HG02798 (cell line): ENCODE results near the gene PROK1.
"Not testable (repeated sequence)": the region's sequence is repeated elsewhere in the genome, so short reads cannot be mapped to it uniquely, and the experiment has no call there.

Source experiments
- ATAC-seq: cut with Tn5 transposase; IDR thresholded peaks from one replicate; pipeline ENCODE4 v1.9.1; 2021; ENCODE audit warnings: mild to moderate bottlenecking; ENCODE audit not compliant: unreplicated experiment, poor library complexity

The PROK1 gene, protein sequence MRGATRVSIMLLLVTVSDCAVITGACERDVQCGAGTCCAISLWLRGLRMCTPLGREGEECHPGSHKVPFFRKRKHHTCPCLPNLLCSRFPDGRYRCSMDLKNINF

DNA sequence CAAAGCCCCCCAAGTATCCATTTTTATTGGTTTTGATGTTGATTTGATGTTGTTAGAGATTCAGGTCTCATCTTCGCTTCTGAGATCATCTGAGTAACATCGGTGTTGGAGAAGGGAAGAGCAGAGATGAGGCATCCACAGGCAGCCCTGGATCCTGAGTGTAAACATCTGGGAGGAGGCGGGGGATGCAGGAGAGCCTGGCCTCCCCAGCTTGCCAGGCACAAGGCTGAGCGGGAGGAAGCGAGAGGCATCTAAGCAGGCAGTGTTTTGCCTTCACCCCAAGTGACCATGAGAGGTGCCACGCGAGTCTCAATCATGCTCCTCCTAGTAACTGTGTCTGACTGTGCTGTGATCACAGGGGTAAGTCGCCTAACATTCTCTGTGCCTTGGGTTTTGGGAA, at the start of gene PROK1:
PROK1 (plus strand) TSS at position 221 of the 400 bp plus-strand sequence; CDS start at position 289, 68 bp downstream.
- no peak for ATAC-seq

DNA sequence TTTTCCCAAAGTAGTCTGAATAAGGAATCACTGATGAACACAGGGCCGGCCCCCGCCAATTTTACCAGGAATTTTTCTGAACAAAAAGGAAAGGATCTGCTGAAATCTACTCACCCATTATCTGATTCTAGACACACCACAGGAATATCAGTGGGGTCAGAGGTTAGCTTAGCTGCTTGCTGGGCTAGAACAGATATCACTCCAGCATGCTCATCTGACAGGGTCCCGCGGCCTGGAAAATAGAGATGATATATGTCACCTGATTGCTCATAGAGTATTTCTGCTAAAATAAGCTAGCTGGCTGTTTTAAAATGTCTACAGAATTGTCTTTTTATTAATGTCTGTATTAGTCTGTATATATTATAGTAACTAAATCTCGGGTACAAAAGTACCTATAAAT, 47.1 kb upstream of the PROK1 start:
- no peak for ATAC-seq

DNA sequence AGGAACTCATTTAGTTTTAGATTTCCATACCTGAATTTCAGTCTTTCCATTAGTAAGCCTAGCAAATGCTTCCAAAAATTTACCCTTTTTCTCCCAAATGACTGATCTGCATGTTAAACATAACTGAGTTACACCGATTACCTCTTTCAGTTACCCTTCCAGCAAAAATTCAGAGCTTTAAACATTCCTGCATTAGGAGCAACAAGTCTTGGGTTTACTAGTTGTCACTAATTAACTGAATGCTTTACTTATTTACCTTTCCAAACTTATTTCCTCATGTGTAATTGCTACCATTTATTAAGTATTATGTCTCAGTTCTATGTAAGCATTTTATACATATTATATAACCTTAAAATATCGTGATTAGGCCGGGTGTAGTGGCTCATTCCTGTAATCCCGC, 46.5 kb upstream of the PROK1 start:
- no peak for ATAC-seq

DNA sequence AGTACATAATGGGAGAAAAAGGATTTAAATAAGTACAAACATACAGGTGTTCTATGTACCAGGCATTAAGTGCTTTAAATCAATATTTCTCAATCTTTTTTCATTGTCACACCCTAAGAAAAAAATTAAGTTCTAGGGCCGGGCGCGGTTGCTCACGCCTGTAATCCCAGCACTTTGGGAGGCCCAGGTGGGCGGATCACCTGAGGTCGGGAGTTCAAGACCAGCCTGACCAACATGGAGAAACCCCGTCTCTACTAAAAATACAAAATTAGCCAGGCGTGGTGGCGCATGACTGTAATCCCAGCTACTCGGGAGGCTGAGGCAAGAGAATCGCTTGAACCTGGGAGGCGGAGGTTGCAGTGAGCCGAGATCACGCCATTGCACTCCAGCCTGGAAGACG, 44.5 kb upstream of the PROK1 start:
- ATAC-seq = not testable (repeated sequence)

DNA sequence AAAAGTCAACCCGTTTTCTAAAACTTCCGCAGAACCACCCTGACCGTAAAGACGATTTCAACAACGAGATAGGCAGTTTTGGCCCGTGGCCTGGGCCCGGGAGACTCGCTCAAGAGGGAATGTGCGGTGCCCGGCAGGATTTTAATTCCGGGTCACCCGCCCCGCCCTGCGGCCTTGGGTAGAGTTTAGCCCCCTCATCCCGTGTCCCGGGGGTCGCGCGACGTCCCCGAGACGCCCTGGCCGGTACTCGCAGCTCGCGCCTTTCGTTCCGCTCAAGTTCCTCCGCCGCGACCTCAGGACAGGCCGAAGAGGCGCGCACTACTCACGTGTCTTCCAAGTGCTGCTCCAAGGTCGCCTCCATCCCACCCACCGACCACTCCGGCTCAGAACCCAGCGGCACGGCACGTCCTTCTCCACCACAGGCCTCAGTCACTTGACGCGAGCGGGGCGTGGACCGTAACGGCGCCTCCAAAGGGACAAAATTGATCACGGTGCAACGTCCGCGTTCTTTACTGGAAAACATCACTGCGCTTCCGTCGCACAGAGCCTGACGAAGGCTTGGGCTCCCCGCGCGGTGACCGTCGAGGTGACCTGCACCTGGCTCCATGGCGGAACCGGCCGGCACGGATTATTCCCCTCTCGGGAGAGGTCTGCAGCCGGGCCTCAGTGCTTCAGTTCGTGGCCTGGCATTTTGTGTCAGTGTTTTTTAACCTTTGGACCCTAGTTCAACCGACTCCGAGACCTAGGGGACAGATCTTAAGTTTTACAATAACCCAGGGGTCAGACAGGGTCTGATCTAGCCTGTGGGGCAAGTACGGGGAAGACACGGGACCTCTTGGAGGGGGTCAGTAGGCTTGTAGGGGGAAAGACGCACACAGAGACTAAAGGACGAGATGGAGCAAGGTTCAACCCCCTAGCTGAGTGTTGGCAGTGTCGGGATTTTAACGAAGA, 43.4 kb upstream of the PROK1 start, which contains the start of gene LAMTOR5:
LAMTOR5 (minus strand) TSS at position 435 of the 951 bp plus-strand sequence; CDS start at position 361, 74 bp downstream.
- ATAC-seq = peak; percentile 91

DNA sequence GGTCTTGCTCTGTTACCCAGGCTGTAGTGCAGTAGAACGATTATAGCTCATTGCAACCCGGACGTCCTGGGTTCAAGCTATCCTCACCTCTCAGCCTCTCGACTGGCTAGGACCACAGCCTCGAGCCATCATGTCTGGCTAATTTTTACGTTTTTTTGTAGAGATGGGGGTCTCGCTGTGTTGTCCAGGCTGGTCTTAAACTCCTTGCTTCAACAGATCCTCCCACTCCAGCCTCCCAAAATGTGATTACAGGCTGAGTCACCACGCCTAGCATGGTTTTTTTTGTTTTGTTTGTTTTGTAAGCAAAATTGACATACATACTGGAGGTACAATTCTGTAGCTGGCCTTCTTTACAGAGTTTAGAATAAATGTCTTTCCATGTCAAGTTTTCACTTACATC, 42.5 kb upstream of the PROK1 start:
- no peak for ATAC-seq

DNA sequence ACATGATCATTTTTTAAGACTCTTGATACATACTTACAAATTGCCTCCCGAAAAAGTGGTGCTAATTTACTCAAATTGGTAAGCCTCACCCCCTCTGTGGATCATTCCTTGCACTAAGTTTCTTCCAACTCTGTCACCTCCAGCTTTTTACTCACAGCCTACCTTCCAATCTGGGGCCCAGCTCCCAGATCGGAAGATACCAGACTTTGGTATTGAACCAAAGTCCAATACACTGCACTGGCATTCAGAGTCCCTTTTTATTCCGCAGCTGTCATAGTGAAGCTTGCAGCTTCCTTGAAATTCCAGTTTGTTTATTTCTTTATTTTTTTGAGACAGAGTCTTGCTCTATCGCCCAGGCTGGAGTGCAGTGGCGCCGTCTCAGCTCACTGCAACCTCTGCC, 41.6 kb upstream of the PROK1 start:
- ATAC-seq = no peak

DNA sequence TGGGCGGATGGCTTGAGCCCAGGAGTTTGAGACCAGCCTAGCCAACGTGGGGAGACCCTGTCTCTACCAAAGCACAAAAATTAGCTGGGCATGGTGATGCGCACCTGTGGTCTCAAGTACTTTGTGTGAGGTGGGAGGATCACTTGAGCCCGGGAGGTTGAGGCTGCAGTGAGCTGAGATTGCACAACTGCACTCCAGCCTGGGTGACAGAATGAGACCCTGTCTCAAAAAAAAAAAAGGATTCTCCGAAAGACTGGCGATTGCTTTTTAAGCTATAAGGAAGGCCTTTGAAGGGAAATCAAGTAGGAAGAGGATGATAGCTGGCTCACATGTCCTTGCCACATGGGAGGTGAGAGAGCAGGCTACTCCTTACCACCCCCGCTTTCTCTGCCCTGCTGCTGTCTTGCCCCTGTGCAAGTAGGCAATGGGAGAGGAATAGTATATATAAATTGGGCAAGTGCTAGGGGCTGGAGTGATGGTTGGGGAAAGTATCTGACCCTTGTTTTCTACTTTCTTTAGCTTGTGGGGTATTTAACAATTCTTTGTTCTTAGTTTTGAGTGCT, 39.7 kb upstream of the PROK1 start:
- no peak for ATAC-seq

DNA sequence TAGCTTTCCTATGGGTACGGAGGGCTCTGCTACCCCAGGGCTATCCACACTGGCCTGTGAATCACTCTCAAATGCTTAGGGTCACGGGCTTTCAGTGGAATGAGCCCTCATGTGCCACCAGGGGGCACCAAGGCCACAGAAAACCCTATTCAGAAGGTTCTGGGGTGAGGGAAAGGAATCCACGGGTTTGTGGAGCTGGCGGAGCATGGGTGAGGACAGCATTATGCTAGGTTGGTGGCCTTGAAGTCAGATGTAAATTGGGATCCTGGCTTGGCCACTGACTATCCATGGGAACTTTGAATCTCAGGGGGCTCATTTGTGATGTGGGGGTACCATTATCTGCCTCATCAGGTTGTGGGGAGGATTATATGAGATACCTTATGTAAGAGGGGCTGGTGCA, 38.4 kb upstream of the PROK1 start:
- ATAC-seq = peak; percentile 55

DNA sequence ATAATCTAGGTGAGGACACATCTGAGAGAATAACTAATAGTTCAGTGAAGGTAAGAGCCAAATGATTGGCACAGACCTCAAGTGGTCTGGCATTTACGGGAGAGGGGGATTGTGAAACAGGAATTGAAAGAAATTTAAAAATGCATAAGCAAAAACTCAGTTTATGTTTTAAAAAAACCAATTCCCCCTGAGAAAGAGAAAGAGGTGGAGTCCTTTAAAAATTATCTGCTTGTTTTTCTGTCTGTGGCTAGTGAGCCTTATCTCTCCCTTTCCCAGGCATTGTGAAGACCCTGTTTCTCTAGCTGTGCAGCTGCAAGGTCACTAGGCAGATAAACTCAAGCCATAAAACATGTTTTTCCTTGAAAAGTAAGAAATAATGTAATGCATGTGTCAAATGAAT, 37.9 kb upstream of the PROK1 start:
- ATAC-seq = not testable (repeated sequence)

DNA sequence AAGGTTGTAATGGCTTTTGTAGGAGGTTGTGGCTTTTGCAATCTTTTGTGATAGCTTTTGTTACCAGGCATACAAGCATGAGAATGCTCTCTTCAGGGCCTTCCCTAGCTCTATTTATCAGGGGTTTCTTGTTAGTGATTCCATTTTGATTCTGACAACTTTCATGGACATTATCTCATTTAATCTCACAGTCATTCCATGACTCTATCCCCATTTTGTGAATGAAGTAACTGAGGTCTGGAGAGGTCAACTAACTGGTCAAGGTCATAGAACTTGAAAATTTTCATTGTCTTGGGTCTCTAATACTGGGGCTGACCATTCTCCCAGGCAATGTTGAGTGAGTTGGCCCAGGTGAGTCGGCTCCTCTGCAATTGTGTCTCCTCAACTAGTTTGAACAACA, 32.2 kb upstream of the PROK1 start:
- no peak for ATAC-seq

DNA sequence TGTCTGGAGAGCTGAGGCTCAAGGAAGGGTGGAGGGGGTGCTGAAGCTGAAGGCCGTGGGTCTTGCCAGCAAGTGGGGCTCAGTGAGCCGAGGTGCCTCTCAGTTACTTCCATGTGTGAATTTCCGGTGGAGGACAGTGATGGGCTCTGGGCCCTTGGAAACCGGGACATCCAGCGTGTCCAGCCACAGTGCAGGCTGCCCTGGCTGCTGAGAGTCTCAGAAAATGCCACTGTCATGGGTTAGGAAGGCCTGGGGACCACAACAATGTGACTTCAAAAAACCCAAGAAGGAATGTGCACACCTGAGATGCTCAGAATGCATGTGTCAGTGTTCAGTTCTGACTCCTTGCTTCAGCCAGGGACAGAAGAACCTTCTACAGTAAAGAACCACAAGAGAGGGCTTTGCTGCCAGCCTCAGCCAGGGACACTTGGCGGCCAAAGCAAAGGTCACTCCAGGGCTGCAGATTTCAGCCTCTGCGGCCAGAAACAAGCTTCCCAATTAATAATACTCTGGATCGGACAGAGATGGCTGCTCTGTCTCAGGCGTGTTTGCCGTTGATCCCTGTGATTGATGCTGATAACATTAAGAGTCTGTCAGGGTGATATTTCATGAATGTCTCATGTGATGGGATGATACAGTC, 30.8 kb upstream of the PROK1 start:
- no peak for ATAC-seq

DNA sequence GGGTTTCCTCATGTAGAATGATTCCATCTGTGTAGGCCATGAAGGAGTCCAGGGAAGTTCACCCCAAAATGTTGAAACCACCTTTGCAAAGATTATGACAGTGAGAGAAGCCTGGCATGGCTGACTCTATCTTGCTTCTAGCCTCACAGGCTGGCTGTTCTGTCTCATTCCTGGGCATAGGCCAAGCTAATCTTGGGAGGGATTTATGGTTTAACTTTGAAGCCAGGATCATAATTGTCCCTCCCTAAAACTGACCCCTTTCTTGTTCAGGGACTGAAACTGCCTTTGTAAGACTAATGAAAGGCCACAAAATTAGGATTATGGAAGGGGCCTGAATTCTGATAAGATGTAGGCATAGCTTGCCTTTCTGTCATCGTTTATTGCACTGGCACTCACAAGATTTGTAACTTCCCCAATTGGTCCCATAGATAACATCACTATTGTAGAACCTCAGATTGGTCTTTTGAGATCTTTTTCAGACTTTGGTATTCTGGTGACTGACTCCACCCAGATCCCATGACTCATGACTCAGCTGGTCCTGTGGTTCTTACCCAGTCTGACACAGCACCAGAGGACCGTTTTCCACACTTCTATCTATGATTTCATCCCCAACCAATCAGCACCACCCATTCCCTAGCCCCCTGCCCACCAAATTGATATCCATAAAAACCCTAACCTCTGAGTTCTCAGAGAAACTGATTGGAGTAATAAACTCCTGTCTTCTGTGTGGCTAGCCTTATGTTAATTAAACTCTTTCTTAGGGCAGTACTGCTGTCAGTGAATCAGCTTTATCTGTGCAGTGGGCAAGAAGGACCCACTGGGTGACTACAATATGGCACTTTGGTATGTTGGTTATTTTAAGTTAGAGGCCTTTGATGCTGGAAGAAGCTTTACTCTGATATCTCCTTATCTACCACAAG, 29.8 kb upstream of the PROK1 start:
- peak; percentile 33 for ATAC-seq

DNA sequence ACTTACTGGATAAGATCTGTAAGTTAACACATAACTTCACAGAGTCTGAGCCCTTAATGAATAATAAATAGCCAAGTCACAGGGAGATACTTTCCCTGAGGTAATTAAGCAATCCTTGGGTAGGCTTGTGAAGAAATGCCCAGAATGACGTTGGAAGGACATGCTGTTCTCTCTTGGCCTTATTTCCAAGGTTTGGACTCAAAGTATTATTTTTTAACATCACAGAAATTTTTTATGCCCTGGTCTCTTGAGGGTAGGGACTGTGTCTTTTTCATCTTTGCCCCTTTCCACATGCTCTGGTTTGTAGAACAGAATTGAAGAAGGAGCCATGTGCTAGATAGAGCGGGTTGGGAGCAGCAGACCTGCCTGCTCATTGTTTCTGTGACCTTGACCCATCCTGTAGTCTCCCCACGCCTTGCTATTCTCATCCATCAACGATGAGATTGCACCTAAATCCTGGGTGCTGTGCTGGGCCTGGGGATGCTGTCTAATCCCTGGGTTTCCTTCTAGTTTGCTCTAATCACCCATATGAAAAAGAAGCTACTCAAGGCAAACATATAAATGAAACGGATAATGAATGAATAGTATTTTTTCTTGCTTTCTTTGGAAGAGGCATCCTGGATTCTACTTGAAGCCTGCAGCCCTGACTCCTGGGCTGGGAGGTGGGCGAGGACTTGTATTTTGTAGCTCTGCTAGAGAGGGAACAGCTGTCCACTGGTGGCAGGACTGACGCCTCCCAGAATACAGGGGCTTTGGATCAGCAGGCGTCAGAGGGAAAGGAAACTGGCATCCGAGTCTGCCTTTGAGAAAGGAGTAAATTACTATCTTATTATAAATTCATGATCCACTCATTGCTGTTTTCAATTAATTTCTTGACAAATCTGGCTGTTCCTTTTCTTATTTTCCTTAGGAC, 26.0 kb upstream of the PROK1 start:
- no peak for ATAC-seq

DNA sequence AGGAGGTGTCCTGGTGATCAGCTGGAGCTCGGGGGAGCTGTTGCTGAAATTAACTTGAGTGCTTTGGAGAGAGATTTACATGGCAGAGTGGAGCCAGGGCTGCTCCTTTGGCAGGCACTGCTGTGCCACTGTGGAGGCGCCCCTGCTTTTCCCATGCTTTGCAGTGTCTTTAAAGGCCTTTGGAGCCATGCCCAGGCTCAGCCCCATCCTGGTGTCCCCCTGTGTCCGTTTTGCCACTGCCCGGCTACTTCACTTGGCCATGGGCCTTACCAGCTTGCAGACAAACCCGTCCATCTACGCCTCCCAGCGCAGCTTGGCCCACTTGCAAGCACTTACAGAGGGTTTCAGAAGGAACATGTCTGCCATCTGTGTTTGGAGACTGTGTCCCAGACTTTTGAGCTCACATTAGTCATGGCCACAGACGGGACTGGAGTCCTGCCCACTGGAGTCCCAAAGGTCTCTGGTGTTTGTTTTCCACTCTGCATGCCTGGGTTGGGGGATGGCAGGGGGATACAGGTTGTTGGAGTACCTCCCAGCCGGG, 25.3 kb upstream of the PROK1 start:
- ATAC-seq = no peak

DNA sequence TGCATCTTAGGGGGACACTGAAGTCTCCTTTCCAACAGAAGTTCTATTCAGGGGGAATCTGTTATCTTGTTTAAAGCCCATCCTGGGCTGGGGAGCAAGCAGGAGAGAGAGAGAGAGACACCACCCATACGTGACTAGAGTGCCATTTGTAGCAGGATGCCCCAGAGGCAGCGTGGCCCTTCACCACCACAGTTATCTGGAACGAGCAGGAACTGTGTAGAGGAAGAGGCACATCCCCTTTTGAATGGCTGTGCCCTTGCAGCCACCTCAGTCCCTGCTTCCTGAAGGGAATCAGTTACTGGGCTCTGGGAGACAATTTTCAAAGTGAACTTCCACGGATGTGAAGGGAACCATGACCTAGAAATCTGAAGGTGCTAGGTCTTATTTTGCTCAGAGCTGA, 24.1 kb upstream of the PROK1 start:
- ATAC-seq = no peak

DNA sequence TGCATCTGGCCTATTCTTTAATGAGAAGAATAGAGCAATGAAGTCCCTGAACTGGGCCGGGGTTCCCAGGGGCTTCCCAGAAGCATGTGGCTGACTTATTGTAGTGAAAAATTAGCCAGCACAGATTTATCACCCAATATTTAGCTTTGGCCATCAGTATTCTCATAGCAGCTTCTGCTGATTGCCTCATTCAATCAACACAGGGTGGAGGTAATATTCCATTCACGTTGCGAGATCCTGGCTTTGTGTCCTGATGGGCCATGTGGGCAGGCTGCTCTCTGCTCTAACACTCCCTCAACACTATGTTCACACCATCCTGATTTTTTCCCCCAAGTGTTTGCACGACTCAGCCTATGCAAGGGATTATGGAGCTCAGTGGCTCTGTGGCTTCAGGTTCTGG, 22.0 kb upstream of the PROK1 start:
- ATAC-seq = no peak

DNA sequence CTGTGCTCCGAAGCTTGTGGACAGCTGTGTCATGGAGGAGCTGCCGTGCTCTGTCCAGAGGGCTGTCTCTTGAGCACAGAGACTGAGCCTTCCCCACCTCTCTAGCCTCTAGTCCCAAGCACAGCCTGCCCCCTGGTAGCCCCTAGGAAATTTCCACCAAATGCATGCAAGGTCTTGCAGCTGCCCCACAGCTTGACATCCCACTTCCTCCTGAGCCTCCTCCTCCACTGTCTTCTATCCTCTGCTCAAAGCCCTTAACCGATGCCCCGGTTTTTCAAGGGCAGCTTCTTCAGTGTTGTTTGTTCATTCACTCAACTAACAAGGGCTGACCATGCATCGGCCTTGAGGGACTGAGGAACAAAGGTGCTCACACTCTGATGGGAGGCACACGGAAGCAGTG, 20.6 kb upstream of the PROK1 start:
- no peak for ATAC-seq

DNA sequence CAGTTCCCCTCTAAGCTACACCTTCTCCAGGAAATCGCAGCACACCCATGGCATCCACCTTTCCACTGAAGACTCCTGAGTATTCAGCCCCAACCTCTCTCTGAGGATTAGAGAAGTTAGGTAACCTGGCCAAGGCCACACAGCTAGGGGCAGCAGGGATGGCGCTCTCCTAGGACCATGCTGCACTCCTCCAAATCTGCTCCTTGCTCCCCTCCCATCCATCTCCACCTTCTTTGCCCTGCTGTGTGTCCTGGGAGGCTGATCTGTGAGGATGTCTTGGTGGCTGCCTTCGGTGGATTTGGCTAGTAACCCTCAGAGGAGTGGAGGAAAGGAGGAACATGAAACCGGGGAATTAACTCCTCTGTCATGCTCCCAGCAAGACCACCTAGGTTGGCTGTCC, 20.0 kb upstream of the PROK1 start:
- ATAC-seq = no peak
